ENCODE results near the gene EPC1. TPM values are rescaled to one million over a fixed set of nuclear protein-coding genes. Genes with fewer than 3 reads are reported as not detected.

The EPC1 gene
- total and polyA plus RNA-seq, 2 of the 8 experiments (the other 6 are each of a cell fraction or from before 2014, with no cell fraction given): 23.7 to 42.3 TPM

- no peak overlapping the region for H4K5ac ChIP-seq (ENCODE audit: insufficient read length, low read depth, low read length)
- no peaks in the 10 kb centered on the region for H3K23me2 ChIP-seq (ENCODE audit: low read depth, low read length)
- H3K4me3 ChIP-seq (ENCODE audit: extremely low read depth in 1 of 4, insufficient read depth in 2 of 4, low read depth in 3 of 4, low read length in 4 of 4): no peak overlapping the region
- H3K4me1 ChIP-seq (replicated peaks in 1 of 4; ENCODE audit: control insufficient read depth in 3 of 4, insufficient read depth in 4 of 4, low read length in 3 of 4): no peaks in the 10 kb centered on the region
- no peak overlapping the region for H2BK12ac ChIP-seq (ENCODE audit: low read depth, low read length)
- H2BK5ac ChIP-seq (ENCODE audit: low read depth, low read length): no peak overlapping the region
- H3K56ac ChIP-seq (replicated peaks; ENCODE audit: insufficient read length, low read depth, low read length): no peak overlapping the region
- no peak overlapping the region for H3K14ac ChIP-seq (ENCODE audit: insufficient read length)
- no peaks in the 10 kb centered on the region for H4K20me1 ChIP-seq (replicated peaks in 1 of 2; ENCODE audit: control insufficient read depth in 1 of 2, insufficient read depth in 2 of 2, low read length in 2 of 2)
- H3K9ac ChIP-seq (replicated peaks in 1 of 4; ENCODE audit: extremely low read depth in 1 of 4, low read depth in 3 of 4, low read length in 3 of 4): no peak overlapping the region
- POLR2A ChIA-PET (ENCODE audit: partially characterized antibody): no interaction called here
- no peak overlapping the region for H3K23ac ChIP-seq (ENCODE audit: insufficient read length)
- WGBS, 2 experiments (ENCODE audit: extremely low coverage in 1 of 2, insufficient coverage in 1 of 2, insufficient read length in 1 of 2, insufficient replicate concordance in 2 of 2, low coverage in 1 of 2, low lambda C conversion rate in 2 of 2, missing lambda C conversion rate in 1 of 2): 86% methylated on average over 3 of the region's 3 CpGs; no CpG with 5 or more reads in 1 of the 2 experiments
- H2BK20ac ChIP-seq (ENCODE audit: low read length): no peak overlapping the region
- H3K18ac ChIP-seq (ENCODE audit: extremely low read depth, low read length): no peak overlapping the region
- CTCF ChIA-PET (ENCODE audit: partially characterized antibody): interaction anchor here (2.2 kb wide), 1 partner anchor 10 kb away, joined by 8 read pairs; no protein-coding TSS in a partner anchor
- TF ChIP-seq SIN3A (conservative IDR thresholded peaks at IDR 0.05 in 1 of 2, IDR thresholded peaks at IDR 0.05 in 1 of 2; ENCODE audit: low read depth in 1 of 2, low read length in 2 of 2) (no peak), RAD21 (IDR thresholded peaks at IDR 0.05 in 1 of 2, conservative IDR thresholded peaks at IDR 0.05 in 1 of 2; ENCODE audit: low read depth in 2 of 2, low read length in 2 of 2) (no peak), HDAC6 (IDR thresholded peaks at IDR 0.05; ENCODE audit: low read depth, low read length) (no peak), CTBP2 (IDR thresholded peaks at IDR 0.05; ENCODE audit: borderline replicate concordance, insufficient read depth, insufficient read length, low read length) (no peak), SIX5 (IDR thresholded peaks at IDR 0.05; ENCODE audit: low read depth, low read length) (no peak), FOSL1 (IDR thresholded peaks at IDR 0.05; ENCODE audit: insufficient read depth, low read depth, low read length) (no peak), SIRT6 (IDR thresholded peaks at IDR 0.05; ENCODE audit: low read length) (no peak), MAFK (IDR thresholded peaks at IDR 0.05; ENCODE audit: low read depth, low read length) (no peak), NRF1 (IDR thresholded peaks at IDR 0.05; ENCODE audit: low read depth, low read length) (no peak), RBBP5 (IDR thresholded peaks at IDR 0.05; ENCODE audit: borderline replicate concordance, low read depth, low read length) (no peak), CHD1 (IDR thresholded peaks at IDR 0.05; ENCODE audit: low read depth, low read length) (no peak), CBX5 (IDR thresholded peaks at IDR 0.05; ENCODE audit: low read depth, low read length) (no peak)
- no peak overlapping the region for H2AK5ac ChIP-seq (ENCODE audit: low read depth, low read length)
- FAIRE-seq (no peak), DNase-seq (ENCODE audit: low read depth in 1 of 2, low spot score in 2 of 2) (no peak)
- no peak overlapping the region for H2BK15ac ChIP-seq (ENCODE audit: low read length)
- H2AFZ ChIP-seq (ENCODE audit: low read length): no peak overlapping the region
- no peaks in the 10 kb centered on the region for H3K36me3 ChIP-seq (ENCODE audit: control insufficient read depth in 2 of 4, insufficient read depth in 4 of 4, low read length in 3 of 4)
- no peaks in the 10 kb centered on the region for H3K27me3 ChIP-seq (replicated peaks in 1 of 4; ENCODE audit: control insufficient read depth in 3 of 4, extremely low read depth in 1 of 4, insufficient read depth in 3 of 4, low read length in 3 of 4)
- no peak overlapping the region for H4K91ac ChIP-seq (replicated peaks; ENCODE audit: insufficient read length, low read length)
- H3K27ac ChIP-seq (ENCODE audit: low read depth, low read length): no peak overlapping the region
- H3K79me1 ChIP-seq (ENCODE audit: low read depth, low read length): no peaks in the 10 kb centered on the region
- H3K79me2 ChIP-seq (ENCODE audit: control insufficient read depth in 1 of 2, insufficient read depth in 2 of 2, low read length in 2 of 2): no peaks in the 10 kb centered on the region
- H3K9me3 ChIP-seq (ENCODE audit: insufficient read depth in 2 of 2, low read depth in 1 of 2, low read length in 1 of 2): no peaks in the 10 kb centered on the region
- no peak overlapping the region for H3K4me2 ChIP-seq (ENCODE audit: insufficient read depth in 1 of 2, low read depth in 2 of 2, low read length in 2 of 2)
- no peak overlapping the region for H3K4ac ChIP-seq (replicated peaks; ENCODE audit: insufficient read length, low read depth, low read length)
- H2BK120ac ChIP-seq (replicated peaks; ENCODE audit: low read depth, low read length): no peak overlapping the region
- no peak overlapping the region for H4K8ac ChIP-seq (ENCODE audit: extremely low read depth, insufficient read depth, low read length)
Measured at GRCh38 chr10:32246685-32247084, 100.3 kb downstream of the EPC1 start.

Measured in H1 (cell line).